K562 (cell line): ENCODE results near the gene PTPN11. TPM values are rescaled to one million over a fixed set of nuclear protein-coding genes. Genes with fewer than 3 reads are reported as not detected.
A peak's percentile ranks its signal among the peaks of the same experiment; 100 is the strongest.

Experiments used
- EWSR1 ChIP-seq: fragments of 450-650 bp; IDR thresholded peaks from 2 replicates; pipeline ENCODE4 v1.6.1; 2018; ENCODE audit warnings: borderline replicate concordance, mild to moderate bottlenecking, low read depth, moderate library complexity; ENCODE audit not compliant: partially characterized antibody
- GTF2F1 ChIP-seq: IDR thresholded peaks from 2 replicates; pipeline ENCODE4 v1.6.1; 2011; ENCODE audit warnings: low read depth, low read length, improper control_type of control experiment
- POLR2B ChIP-seq: fragments of 450-650 bp; IDR thresholded peaks from 2 replicates; pipeline ENCODE4 v1.6.1; 2018; ENCODE audit warnings: low read depth; ENCODE audit not compliant: partially characterized antibody
- SMAD4 ChIP-seq: fragments of 250-450 bp; sonication (Bioruptor Pico); conservative IDR thresholded peaks from 2 replicates; pipeline ENCODE4 v1.8.0; 2021; ENCODE audit warnings: inconsistent platforms, mild to moderate bottlenecking, moderate library complexity
- THAP7 ChIP-seq: fragments of 250-450 bp; sonication (Bioruptor Pico); IDR thresholded peaks from 2 replicates; pipeline ENCODE4 v1.5.0; 2021
- ZNF134 ChIP-seq: fragments of 250-450 bp; sonication (Bioruptor Pico); conservative IDR thresholded peaks from 2 replicates; pipeline ENCODE4 v1.4.0; 2020
- ZNF274 ChIP-seq: IDR thresholded peaks from 2 replicates; pipeline ENCODE4 v1.6.1; 2011; ENCODE audit warnings: low read depth, mild to moderate bottlenecking, low read length, moderate library complexity, borderline replicate concordance
- polyA plus RNA-seq, 8 experiments: library from polyadenylated mRNA; depleted of rRNA in 4 of 8; stranded (reverse) in 5 of 8; unstranded in 3 of 8; fragments of >200 nt; fragmentation: Nextera tagmentation in 2 of 8; fragmentation: Illumina TruSeq in 1 of 8; extraction: Ambion mirVana in 2 of 8; extraction: Trizol in 1 of 8; gene quantifications; 2 replicates each; pipeline versions ENCODE4 v1.2.1 to v1.2.3, GENCODE V29; 2011 to 2014; ENCODE audit warnings: inconsistent platforms in 1 of 8, missing spikeins in 1 of 8
- total RNA-seq, 7 experiments: library from RNA; depleted of rRNA in 6 of 7; stranded (reverse); fragments of >200 nt in 6 of 7; fragmentation: Illumina TruSeq in 2 of 7; extraction: Trizol in 2 of 7; gene quantifications; 2 replicates each; pipeline versions ENCODE4 v1.2.1 to v1.2.3, GENCODE V29; 2011 to 2021; ENCODE audit warnings: low replicate concordance in 1 of 7
- TF ChIP-seq, protein P1 (sequence below): sonication (generic); formaldehyde crosslinking; IDR thresholded peaks from 2 replicates; pipeline ENCODE4 v1.8.1; 2022; ENCODE audit warnings: missing genetic modification reagents
- TF ChIP-seq, protein P2 (sequence below): fragments of 200-600 bp; sonication (generic); IDR thresholded peaks from one replicate; pipeline ENCODE4 v1.6.1; 2012; ENCODE audit warnings: mild to moderate bottlenecking, low read depth, low read length, inconsistent platforms
- TF ChIP-seq, protein P3 (sequence below): sonication (generic); formaldehyde crosslinking; IDR thresholded peaks from 2 replicates; pipeline ENCODE4 v1.8.0; 2023; ENCODE audit warnings: mild to moderate bottlenecking, missing genetic modification reagents

The PTPN11 gene
- total and polyA plus RNA-seq, 9 of the 15 experiments (the other 6 are each of a cell fraction or from before 2014, with no cell fraction given), result 22.5 to 126 (median 79.7) TPM

DNA sequence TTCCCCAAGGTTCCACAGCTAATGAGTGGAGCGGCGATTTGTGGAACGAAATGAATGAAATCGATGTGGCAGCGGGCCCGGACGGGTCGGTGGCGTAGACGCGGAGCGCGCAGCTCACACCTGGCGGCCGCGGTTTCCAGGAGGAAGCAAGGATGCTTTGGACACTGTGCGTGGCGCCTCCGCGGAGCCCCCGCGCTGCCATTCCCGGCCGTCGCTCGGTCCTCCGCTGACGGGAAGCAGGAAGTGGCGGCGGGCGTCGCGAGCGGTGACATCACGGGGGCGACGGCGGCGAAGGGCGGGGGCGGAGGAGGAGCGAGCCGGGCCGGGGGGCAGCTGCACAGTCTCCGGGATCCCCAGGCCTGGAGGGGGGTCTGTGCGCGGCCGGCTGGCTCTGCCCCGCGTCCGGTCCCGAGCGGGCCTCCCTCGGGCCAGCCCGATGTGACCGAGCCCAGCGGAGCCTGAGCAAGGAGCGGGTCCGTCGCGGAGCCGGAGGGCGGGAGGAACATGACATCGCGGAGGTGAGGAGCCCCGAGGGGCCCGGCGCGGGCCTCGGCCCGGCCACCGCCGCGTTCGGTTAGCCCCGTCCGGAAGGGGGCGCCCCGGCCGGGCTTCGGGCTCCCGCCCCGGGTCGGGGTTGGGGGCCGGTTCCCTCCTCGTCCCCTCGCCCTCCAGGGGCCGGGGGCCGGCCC lies at the start of gene PTPN11 (continued):
- TF ChIP-seq, protein P1, sequence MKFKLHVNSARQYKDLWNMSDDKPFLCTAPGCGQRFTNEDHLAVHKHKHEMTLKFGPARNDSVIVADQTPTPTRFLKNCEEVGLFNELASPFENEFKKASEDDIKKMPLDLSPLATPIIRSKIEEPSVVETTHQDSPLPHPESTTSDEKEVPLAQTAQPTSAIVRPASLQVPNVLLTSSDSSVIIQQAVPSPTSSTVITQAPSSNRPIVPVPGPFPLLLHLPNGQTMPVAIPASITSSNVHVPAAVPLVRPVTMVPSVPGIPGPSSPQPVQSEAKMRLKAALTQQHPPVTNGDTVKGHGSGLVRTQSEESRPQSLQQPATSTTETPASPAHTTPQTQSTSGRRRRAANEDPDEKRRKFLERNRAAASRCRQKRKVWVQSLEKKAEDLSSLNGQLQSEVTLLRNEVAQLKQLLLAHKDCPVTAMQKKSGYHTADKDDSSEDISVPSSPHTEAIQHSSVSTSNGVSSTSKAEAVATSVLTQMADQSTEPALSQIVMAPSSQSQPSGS (CRISPR knock-in tag), result no peak
- no peak for TF ChIP-seq THAP7 (CRISPR knock-in tag)
- TF ChIP-seq ZNF274, result no peak
- TF ChIP-seq, protein P2, sequence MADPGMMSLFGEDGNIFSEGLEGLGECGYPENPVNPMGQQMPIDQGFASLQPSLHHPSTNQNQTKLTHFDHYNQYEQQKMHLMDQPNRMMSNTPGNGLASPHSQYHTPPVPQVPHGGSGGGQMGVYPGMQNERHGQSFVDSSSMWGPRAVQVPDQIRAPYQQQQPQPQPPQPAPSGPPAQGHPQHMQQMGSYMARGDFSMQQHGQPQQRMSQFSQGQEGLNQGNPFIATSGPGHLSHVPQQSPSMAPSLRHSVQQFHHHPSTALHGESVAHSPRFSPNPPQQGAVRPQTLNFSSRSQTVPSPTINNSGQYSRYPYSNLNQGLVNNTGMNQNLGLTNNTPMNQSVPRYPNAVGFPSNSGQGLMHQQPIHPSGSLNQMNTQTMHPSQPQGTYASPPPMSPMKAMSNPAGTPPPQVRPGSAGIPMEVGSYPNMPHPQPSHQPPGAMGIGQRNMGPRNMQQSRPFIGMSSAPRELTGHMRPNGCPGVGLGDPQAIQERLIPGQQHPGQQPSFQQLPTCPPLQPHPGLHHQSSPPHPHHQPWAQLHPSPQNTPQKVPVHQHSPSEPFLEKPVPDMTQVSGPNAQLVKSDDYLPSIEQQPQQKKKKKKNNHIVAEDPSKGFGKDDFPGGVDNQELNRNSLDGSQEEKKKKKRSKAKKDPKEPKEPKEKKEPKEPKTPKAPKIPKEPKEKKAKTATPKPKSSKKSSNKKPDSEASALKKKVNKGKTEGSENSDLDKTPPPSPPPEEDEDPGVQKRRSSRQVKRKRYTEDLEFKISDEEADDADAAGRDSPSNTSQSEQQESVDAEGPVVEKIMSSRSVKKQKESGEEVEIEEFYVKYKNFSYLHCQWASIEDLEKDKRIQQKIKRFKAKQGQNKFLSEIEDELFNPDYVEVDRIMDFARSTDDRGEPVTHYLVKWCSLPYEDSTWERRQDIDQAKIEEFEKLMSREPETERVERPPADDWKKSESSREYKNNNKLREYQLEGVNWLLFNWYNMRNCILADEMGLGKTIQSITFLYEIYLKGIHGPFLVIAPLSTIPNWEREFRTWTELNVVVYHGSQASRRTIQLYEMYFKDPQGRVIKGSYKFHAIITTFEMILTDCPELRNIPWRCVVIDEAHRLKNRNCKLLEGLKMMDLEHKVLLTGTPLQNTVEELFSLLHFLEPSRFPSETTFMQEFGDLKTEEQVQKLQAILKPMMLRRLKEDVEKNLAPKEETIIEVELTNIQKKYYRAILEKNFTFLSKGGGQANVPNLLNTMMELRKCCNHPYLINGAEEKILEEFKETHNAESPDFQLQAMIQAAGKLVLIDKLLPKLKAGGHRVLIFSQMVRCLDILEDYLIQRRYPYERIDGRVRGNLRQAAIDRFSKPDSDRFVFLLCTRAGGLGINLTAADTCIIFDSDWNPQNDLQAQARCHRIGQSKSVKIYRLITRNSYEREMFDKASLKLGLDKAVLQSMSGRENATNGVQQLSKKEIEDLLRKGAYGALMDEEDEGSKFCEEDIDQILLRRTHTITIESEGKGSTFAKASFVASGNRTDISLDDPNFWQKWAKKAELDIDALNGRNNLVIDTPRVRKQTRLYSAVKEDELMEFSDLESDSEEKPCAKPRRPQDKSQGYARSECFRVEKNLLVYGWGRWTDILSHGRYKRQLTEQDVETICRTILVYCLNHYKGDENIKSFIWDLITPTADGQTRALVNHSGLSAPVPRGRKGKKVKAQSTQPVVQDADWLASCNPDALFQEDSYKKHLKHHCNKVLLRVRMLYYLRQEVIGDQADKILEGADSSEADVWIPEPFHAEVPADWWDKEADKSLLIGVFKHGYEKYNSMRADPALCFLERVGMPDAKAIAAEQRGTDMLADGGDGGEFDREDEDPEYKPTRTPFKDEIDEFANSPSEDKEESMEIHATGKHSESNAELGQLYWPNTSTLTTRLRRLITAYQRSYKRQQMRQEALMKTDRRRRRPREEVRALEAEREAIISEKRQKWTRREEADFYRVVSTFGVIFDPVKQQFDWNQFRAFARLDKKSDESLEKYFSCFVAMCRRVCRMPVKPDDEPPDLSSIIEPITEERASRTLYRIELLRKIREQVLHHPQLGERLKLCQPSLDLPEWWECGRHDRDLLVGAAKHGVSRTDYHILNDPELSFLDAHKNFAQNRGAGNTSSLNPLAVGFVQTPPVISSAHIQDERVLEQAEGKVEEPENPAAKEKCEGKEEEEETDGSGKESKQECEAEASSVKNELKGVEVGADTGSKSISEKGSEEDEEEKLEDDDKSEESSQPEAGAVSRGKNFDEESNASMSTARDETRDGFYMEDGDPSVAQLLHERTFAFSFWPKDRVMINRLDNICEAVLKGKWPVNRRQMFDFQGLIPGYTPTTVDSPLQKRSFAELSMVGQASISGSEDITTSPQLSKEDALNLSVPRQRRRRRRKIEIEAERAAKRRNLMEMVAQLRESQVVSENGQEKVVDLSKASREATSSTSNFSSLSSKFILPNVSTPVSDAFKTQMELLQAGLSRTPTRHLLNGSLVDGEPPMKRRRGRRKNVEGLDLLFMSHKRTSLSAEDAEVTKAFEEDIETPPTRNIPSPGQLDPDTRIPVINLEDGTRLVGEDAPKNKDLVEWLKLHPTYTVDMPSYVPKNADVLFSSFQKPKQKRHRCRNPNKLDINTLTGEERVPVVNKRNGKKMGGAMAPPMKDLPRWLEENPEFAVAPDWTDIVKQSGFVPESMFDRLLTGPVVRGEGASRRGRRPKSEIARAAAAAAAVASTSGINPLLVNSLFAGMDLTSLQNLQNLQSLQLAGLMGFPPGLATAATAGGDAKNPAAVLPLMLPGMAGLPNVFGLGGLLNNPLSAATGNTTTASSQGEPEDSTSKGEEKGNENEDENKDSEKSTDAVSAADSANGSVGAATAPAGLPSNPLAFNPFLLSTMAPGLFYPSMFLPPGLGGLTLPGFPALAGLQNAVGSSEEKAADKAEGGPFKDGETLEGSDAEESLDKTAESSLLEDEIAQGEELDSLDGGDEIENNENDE, result no peak
- TF ChIP-seq POLR2B, result peak; percentile 93
- no peak for TF ChIP-seq ZNF134 (CRISPR knock-in tag)
- no peak for TF ChIP-seq GTF2F1
- no peak for TF ChIP-seq EWSR1
- TF ChIP-seq, protein P3, sequence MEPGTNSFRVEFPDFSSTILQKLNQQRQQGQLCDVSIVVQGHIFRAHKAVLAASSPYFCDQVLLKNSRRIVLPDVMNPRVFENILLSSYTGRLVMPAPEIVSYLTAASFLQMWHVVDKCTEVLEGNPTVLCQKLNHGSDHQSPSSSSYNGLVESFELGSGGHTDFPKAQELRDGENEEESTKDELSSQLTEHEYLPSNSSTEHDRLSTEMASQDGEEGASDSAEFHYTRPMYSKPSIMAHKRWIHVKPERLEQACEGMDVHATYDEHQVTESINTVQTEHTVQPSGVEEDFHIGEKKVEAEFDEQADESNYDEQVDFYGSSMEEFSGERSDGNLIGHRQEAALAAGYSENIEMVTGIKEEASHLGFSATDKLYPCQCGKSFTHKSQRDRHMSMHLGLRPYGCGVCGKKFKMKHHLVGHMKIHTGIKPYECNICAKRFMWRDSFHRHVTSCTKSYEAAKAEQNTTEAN (CRISPR knock-in tag), result peak; percentile 78; the same call in 1 of the 2 replicates
- TF ChIP-seq SMAD4, result peak; percentile 62; the same call in 1 of the 2 replicates
